HUDEP-2 (cell line): ENCODE measurements around the gene PPP1R1B.

Experiments
- DNase-seq, 76 experiments: peaks; one replicate each; lab custom pipeline; 2025; ENCODE audit not compliant: unreplicated experiment in 76 of 76; lab: John Stamatoyannopoulos, UW

The PPP1R1B gene

GRCh38 chr17:39599665-39600231 is 27.0 kb upstream of the PPP1R1B start:
- DNase-seq: no peak

- no peak for DNase-seq
Observed at GRCh38 chr17:39600288-39600996, 26.3 kb upstream of the PPP1R1B start.

- DNase-seq: no peak
Observed at GRCh38 chr17:39600997-39601597, 25.7 kb upstream of the PPP1R1B start.

- peak in 7 of 76 experiments; percentile 5 to 21 (median 14) for DNase-seq
Observed at GRCh38 chr17:39601758-39602532, 24.8 kb upstream of the PPP1R1B start.

- no peak for DNase-seq
Observed at GRCh38 chr17:39602533-39603303, 24.0 kb upstream of the PPP1R1B start.

- no peak for DNase-seq
Observed at GRCh38 chr17:39603304-39604016, 23.3 kb upstream of the PPP1R1B start.

- no peak for DNase-seq
Observed at GRCh38 chr17:39604911-39605491, 21.8 kb upstream of the PPP1R1B start.

GRCh38 chr17:39605492-39606433 is 21.0 kb upstream of the PPP1R1B start:
- no peak for DNase-seq

GRCh38 chr17:39606434-39607056 is 20.2 kb upstream of the PPP1R1B start:
- DNase-seq: peak in 2 of 76 experiments; percentile 8 to 20

GRCh38 chr17:39607057-39607850 is 19.5 kb upstream of the PPP1R1B start:
- no peak for DNase-seq

- DNase-seq: no peak
Observed at GRCh38 chr17:39607851-39608130, 19.0 kb upstream of the PPP1R1B start, which contains the start of gene NEUROD2. TSS of gene NEUROD2 (minus strand) at chr17:39607920. CDS start at chr17:39606599, 1,321 bp downstream.

GRCh38 chr17:39608142-39608981 is 18.4 kb upstream of the PPP1R1B start:
- peak in 1 of 76 experiments; percentile 30 for DNase-seq

- DNase-seq: no peak
Observed at GRCh38 chr17:39609416-39610025, 17.2 kb upstream of the PPP1R1B start.

GRCh38 chr17:39611401-39612112 is 15.2 kb upstream of the PPP1R1B start:
- DNase-seq: no peak

GRCh38 chr17:39612291-39612894 is 14.4 kb upstream of the PPP1R1B start:
- DNase-seq: no peak
